Fibroblast of mammary gland (primary cell): ENCODE data around the gene MRPL17.
A peak's percentile ranks its signal among the peaks of the same experiment; 100 is the strongest.

Source experiments
- DNase-seq: peaks from one replicate; pipeline ENCODE4 v3.0.0-alpha.2; 2010; ENCODE audit warnings: low read depth
- H3K4me3 ChIP-seq: 2 replicates; pipeline ENCODE4 v1.5.1; 2011; ENCODE audit warnings: low read depth, mild to moderate bottlenecking, low read length, moderate library complexity; ENCODE audit not compliant: control insufficient read depth
- CTCF ChIP-seq: conservative IDR thresholded peaks from 2 replicates; pipeline ENCODE4 v1.5.1; 2011; ENCODE audit warnings: low read depth, low read length, inconsistent platforms; ENCODE audit not compliant: control insufficient read depth, insufficient read depth

MRPL17 gene

GRCh38 chr11:6671991-6672390 lies 11.1 kb downstream of the MRPL17 start:
- no peak for DNase-seq
- no peak for TF ChIP-seq CTCF
- H3K4me3 ChIP-seq: no peak overlapping the region

- H3K4me3 ChIP-seq: no peak overlapping the region
- DNase-seq: no peak
- TF ChIP-seq CTCF: no peak
Observed at GRCh38 chr11:6670202-6670830, 12.8 kb downstream of the MRPL17 start.

- no peak overlapping the region for H3K4me3 ChIP-seq
- peak; percentile 60 for TF ChIP-seq CTCF
- peak; percentile 54 for DNase-seq
Observed at GRCh38 chr11:6667733-6668374, 15.3 kb downstream of the MRPL17 start.

- DNase-seq: no peak
- no peak overlapping the region for H3K4me3 ChIP-seq
- TF ChIP-seq CTCF: no peak
Observed at GRCh38 chr11:6666302-6667183, 16.6 kb downstream of the MRPL17 start.

- H3K4me3 ChIP-seq: no peak overlapping the region
- DNase-seq: no peak
- TF ChIP-seq CTCF: no peak
Observed at GRCh38 chr11:6664551-6664950, 18.6 kb downstream of the MRPL17 start.

GRCh38 chr11:6663794-6664469 lies 19.2 kb downstream of the MRPL17 start:
- DNase-seq: no peak
- H3K4me3 ChIP-seq: no peak overlapping the region
- TF ChIP-seq CTCF: no peak
